ENCODE results near the gene CELF2. TPM values are rescaled to one million over a fixed set of nuclear protein-coding genes. Genes with fewer than 3 reads are reported as not detected.

CELF2 gene
- total RNA-seq, 6 donors from 2014 or later, result 82.7 to 193 (median 120) TPM

DNA sequence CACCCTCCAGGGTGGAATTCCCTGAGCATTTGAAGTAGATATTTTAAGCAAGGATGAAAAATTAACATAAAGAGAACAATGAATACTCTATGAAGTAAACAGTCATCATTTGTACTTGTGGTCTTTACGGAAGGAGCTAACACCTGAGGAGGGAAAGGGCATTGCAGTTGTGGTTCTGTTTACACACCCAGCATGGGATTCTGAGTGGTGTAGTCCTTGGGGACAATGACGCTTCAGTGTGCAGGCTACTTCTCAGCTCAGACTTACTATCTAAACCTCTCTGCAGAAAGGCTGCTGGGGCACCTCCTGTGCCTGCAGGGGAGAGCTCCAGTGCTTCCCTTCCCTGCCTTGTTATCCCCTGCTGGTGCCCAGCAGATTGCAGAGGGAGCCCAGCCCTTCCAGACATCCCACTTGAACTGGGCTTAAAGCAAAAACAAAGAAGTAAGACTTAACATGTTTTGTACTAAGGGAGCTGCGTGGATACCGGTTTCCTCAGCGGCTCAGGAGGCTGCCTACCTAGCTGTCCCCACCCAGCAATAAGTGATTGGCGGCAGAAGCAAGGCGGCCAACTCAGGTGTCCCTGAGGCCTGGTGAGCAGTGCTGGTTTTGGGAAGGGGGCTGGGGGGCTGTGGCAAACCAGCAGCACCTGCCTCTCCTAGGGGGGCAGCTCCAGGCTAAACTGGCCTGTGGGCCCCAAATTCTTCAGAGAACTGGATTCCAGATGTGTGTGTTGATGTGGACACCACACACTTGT lies 89.1 kb downstream of the CELF2 start:
- no peaks in the 10 kb centered on the region for H3K4me1 ChIP-seq
- no peak overlapping the region for H3K27ac ChIP-seq
- DNase-seq (peak in 1 of 2 donors; percentile 25), ATAC-seq (ENCODE audit: low FRiP score in 2 of 2) (no peak)
- no peaks in the 10 kb centered on the region for H3K27me3 ChIP-seq
- H3K36me3 ChIP-seq, result no peaks in the 10 kb centered on the region
- peaks cover 0 to 3% (median 0%) of the 10 kb centered on the region in 4 donors for H3K9me3 ChIP-seq
- no peak for TF ChIP-seq POLR2AphosphoS5 (IDR thresholded peaks at IDR 0.05)
- TF ChIP-seq, protein P1, sequence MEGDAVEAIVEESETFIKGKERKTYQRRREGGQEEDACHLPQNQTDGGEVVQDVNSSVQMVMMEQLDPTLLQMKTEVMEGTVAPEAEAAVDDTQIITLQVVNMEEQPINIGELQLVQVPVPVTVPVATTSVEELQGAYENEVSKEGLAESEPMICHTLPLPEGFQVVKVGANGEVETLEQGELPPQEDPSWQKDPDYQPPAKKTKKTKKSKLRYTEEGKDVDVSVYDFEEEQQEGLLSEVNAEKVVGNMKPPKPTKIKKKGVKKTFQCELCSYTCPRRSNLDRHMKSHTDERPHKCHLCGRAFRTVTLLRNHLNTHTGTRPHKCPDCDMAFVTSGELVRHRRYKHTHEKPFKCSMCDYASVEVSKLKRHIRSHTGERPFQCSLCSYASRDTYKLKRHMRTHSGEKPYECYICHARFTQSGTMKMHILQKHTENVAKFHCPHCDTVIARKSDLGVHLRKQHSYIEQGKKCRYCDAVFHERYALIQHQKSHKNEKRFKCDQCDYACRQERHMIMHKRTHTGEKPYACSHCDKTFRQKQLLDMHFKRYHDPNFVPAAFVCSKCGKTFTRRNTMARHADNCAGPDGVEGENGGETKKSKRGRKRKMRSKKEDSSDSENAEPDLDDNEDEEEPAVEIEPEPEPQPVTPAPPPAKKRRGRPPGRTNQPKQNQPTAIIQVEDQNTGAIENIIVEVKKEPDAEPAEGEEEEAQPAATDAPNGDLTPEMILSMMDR (IDR thresholded peaks at IDR 0.05), result no peak
- no peak for TF ChIP-seq POLR2A (IDR thresholded peaks at IDR 0.05)
- TF ChIP-seq EP300 (IDR thresholded peaks at IDR 0.05), result no peak
- no peak overlapping the region for H3K4me3 ChIP-seq
- 85 to 90% methylated on average over 7 of the region's 7 CpGs for WGBS, 2 donors

DNA sequence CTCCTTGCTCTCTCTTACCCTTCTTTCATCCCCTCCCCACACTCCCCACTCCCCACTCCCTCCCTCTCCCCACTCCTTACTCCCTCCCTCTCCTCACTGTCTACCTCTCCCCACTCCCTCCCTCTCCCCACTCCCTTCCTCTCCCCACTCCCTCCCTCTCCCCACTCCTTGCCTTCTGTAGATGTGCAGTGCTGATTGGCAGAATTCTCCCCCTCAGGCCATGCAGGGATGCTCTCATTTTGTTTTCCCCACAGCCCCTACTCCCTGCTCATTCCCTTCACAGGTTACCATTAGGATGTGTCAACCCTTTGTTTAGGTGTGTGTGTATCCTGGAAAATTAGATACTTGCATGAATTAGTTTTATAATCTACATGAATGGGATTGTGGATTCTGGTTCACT lies 90.3 kb downstream of the CELF2 start:
- ATAC-seq (ENCODE audit: low FRiP score in 2 of 2) (no peak), DNase-seq (no peak)
- H3K4me1 ChIP-seq, result no peaks in the 10 kb centered on the region
- H3K36me3 ChIP-seq, result no peaks in the 10 kb centered on the region
- no peak overlapping the region for H3K4me3 ChIP-seq
- TF ChIP-seq POLR2A (IDR thresholded peaks at IDR 0.05) (no peak), POLR2AphosphoS5 (IDR thresholded peaks at IDR 0.05) (no peak), EP300 (IDR thresholded peaks at IDR 0.05) (no peak)
- TF ChIP-seq, protein P1 (IDR thresholded peaks at IDR 0.05), result no peak
- peaks cover 0 to 3% (median 0%) of the 10 kb centered on the region in 4 donors for H3K9me3 ChIP-seq
- no peaks in the 10 kb centered on the region for H3K27me3 ChIP-seq
- no peak overlapping the region for H3K27ac ChIP-seq

DNA sequence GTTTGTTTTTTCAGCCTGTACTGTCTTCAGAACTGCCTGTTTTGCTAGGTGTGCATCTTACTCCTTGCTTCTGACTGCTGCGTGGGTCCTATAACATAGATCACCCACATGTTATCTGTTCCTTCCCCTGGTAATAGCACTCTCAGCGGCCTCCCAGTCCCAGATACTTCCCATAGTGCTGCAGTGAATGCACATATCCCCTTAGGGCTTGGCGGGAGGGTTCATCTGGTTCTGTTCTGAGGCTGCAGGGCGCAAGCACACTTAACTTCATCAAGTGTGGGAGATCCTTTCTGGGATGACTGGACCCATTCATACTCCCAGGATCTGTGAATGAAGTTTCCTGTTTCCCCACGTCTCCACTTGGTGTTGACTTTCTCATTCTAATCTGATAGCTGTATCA lies 90.7 kb downstream of the CELF2 start:
- TF ChIP-seq, protein P1 (IDR thresholded peaks at IDR 0.05), result no peak
- TF ChIP-seq POLR2AphosphoS5 (IDR thresholded peaks at IDR 0.05) (no peak), EP300 (IDR thresholded peaks at IDR 0.05) (no peak), POLR2A (IDR thresholded peaks at IDR 0.05) (no peak)
- 90 to 94% methylated on average over 5 of the region's 5 CpGs for WGBS, 2 donors
- DNase-seq, result no peak

DNA sequence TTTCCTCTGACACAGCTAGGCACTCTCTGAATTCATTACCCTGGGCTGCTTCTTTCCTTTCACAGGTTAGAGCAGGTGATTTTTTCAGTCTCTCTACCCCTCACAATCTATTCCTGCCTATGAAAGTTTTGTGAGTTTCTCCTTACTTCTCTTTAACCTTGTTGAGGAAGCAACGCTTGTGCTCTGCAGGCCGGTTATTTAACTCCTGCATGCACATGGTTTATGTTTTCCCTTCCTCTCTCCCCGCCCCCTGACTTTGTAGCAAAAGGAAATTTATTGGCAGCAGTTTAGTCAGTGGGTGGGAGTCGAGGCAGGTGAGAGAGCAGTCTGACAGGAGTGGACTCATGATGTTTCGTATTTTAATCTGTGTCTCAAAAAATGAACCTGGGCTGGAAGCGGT lies 91.9 kb downstream of the CELF2 start:
- TF ChIP-seq POLR2AphosphoS5 (IDR thresholded peaks at IDR 0.05) (no peak), POLR2A (IDR thresholded peaks at IDR 0.05) (no peak), EP300 (IDR thresholded peaks at IDR 0.05) (no peak)
- TF ChIP-seq, protein P1 (IDR thresholded peaks at IDR 0.05), result no peak
- H3K27me3 ChIP-seq, result no peaks in the 10 kb centered on the region
- ATAC-seq (ENCODE audit: low FRiP score in 2 of 2) (no peak), DNase-seq (no peak)
- H3K36me3 ChIP-seq, result no peaks in the 10 kb centered on the region
- WGBS, 2 donors, result 86 to 96% methylated on average over 6 of the region's 6 CpGs
- no peak overlapping the region for H3K4me3 ChIP-seq
- no peak overlapping the region for H3K27ac ChIP-seq
- no peaks in the 10 kb centered on the region for H3K4me1 ChIP-seq
- H3K9me3 ChIP-seq, result peaks cover 0 to 3% (median 0%) of the 10 kb centered on the region in 4 donors

More for the DNA sequence above, 90.7 kb downstream of the CELF2 start:
- Histone ChIP-seq H3K4me1 (no peaks in the 10 kb centered on the region), H3K27me3 (no peaks in the 10 kb centered on the region), H3K4me3 (no peak overlapping the region), H3K9me3 (peaks cover 0 to 3% (median 0%) of the 10 kb centered on the region in 4 donors), H3K27ac (no peak overlapping the region), H3K36me3 (no peaks in the 10 kb centered on the region)
- ATAC-seq (ENCODE audit: low FRiP score in 2 of 2), result no peak

DNA sequence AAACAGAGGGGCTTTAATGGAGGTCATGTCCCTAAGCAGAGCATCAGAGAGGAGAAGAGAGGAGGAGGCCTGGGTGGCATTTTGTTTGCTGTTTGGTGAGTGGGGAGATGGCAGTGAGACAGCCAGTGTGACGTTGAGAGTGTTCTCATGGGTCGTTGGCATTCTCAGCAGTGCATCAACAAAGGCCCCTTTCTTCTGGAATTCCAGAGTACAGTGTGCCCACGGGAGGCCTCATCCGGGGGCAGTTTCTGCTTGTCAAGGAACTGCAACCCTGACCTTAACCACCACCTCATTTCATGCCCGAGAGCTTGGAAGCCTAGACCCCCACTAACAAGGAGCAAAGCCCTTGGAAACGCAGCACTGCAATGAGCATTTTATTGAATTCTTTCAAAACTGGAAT lies 92.9 kb downstream of the CELF2 start:
- Histone ChIP-seq H3K9me3 (peaks cover 0 to 3% (median 0%) of the 10 kb centered on the region in 4 donors), H3K4me3 (no peak overlapping the region), H3K4me1 (no peaks in the 10 kb centered on the region), H3K27ac (no peak overlapping the region), H3K27me3 (no peaks in the 10 kb centered on the region), H3K36me3 (no peaks in the 10 kb centered on the region)
- 67 to 71% methylated on average over 3 to 6 of the region's 6 CpGs for WGBS, 2 donors
- TF ChIP-seq, protein P1 (IDR thresholded peaks at IDR 0.05), result no peak
- ATAC-seq (ENCODE audit: low FRiP score in 2 of 2), result no peak
- no peak for DNase-seq
